ENCODE results near the gene ARL6IP5.

Gene ARL6IP5

GRCh38 chr3:69130689-69131088 is 46.0 kb downstream of the ARL6IP5 start:
- DNase-seq (ENCODE audit: extremely low read depth, low read depth) = no peak
- TF ChIP-seq CTCF (IDR thresholded peaks at IDR 0.05; ENCODE audit: low read depth, low read length, missing control alignments) = no peak

GRCh38 chr3:69137005-69137404 is 52.3 kb downstream of the ARL6IP5 start:
- TF ChIP-seq CTCF (IDR thresholded peaks at IDR 0.05; ENCODE audit: low read depth, low read length, missing control alignments) = no peak
- H3K4me3 ChIP-seq (replicated peaks; ENCODE audit: low read depth, low read length) = no peak overlapping the region

More at GRCh38 chr3:69130689-69131088, 46.0 kb downstream of the ARL6IP5 start:
- no peak overlapping the region for H3K4me3 ChIP-seq (replicated peaks; ENCODE audit: low read depth, low read length)

GRCh38 chr3:69137412-69137811 is 52.7 kb downstream of the ARL6IP5 start:
- no peak for TF ChIP-seq CTCF (IDR thresholded peaks at IDR 0.05; ENCODE audit: low read depth, low read length, missing control alignments)
- H3K4me3 ChIP-seq (replicated peaks; ENCODE audit: low read depth, low read length) = no peak overlapping the region
- DNase-seq (ENCODE audit: extremely low read depth, low read depth) = no peak

More at GRCh38 chr3:69137005-69137404, 52.3 kb downstream of the ARL6IP5 start:
- no peak for DNase-seq (ENCODE audit: extremely low read depth, low read depth)

GRCh38 chr3:69141313-69141712 is 56.6 kb downstream of the ARL6IP5 start:
- H3K4me3 ChIP-seq (replicated peaks; ENCODE audit: low read depth, low read length) = no peak overlapping the region
- no peak for TF ChIP-seq CTCF (IDR thresholded peaks at IDR 0.05; ENCODE audit: low read depth, low read length, missing control alignments)

GRCh38 chr3:69142090-69142489 is 57.4 kb downstream of the ARL6IP5 start:
- no peak for TF ChIP-seq CTCF (IDR thresholded peaks at IDR 0.05; ENCODE audit: low read depth, low read length, missing control alignments)
- DNase-seq (ENCODE audit: extremely low read depth, low read depth) = no peak
- no peak overlapping the region for H3K4me3 ChIP-seq (replicated peaks; ENCODE audit: low read depth, low read length)

More at GRCh38 chr3:69141313-69141712, 56.6 kb downstream of the ARL6IP5 start:
- no peak for DNase-seq (ENCODE audit: extremely low read depth, low read depth)

- no peak overlapping the region for H3K4me3 ChIP-seq (replicated peaks; ENCODE audit: low read depth, low read length)
- no peak for DNase-seq (ENCODE audit: extremely low read depth, low read depth)
These were observed 58.2 kb downstream of the ARL6IP5 start for GRCh38 chr3:69142797-69143454.

More at GRCh38 chr3:69142797-69143454, 58.2 kb downstream of the ARL6IP5 start:
- TF ChIP-seq CTCF (IDR thresholded peaks at IDR 0.05; ENCODE audit: low read depth, low read length, missing control alignments) = no peak
